Gastrocnemius medialis (tissue), 4 donors: ENCODE data around the gene NDRG4. TPM values are rescaled to one million over a fixed set of nuclear protein-coding genes. Genes with fewer than 3 reads are reported as not detected.
"Not testable (repeated sequence)": the region's sequence is repeated elsewhere in the genome, so short reads cannot be mapped to it uniquely, and the experiment has no call there.

Experiments used
- ATAC-seq, 2 donors: fragments of 150-250 bp; one replicate each; pipeline ENCODE4 v1.9.1; 2016
- DNase-seq, 2 donors: peaks; one replicate each; pipeline ENCODE4 v3.0.0-alpha.2; 2019
- H3K27ac ChIP-seq, 4 donors: fragments of 200-600 bp; sonication (generic); 1 replicate in 1 of 4; 2 replicates in 3 of 4; pipeline ENCODE4 v1.5.1; 2016 to 2018; ENCODE audit warnings: mild to moderate bottlenecking in 2 of 4, moderate library complexity in 1 of 4
- H3K27me3 ChIP-seq, 3 donors: fragments of 200-600 bp; sonication (generic) in 2 of 3; 1 replicate in 1 of 3; 2 replicates in 2 of 3; pipeline versions ENCODE4 v1.5.1 to v1.6.0; 2016 to 2019; ENCODE audit warnings: mild to moderate bottlenecking in 1 of 3, moderate library complexity in 1 of 3
- H3K36me3 ChIP-seq, 2 donors: fragments of 200-600 bp; sonication (generic) in 1 of 2; one replicate each; pipeline ENCODE4 v1.5.1; 2017 to 2018
- H3K4me1 ChIP-seq, 2 donors: fragments of 200-600 bp; sonication (generic) in 1 of 2; one replicate each; pipeline ENCODE4 v1.5.1; 2016 to 2017; ENCODE audit warnings: mild to moderate bottlenecking in 2 of 2
- H3K4me3 ChIP-seq, 4 donors: fragments of 200-600 bp; sonication (generic) in 3 of 4; 1 replicate in 1 of 4; 2 replicates in 3 of 4; pipeline ENCODE4 v1.5.1; 2016 to 2019; ENCODE audit warnings: mild to moderate bottlenecking in 2 of 4
- H3K9me3 ChIP-seq, 3 donors: fragments of 200-600 bp; sonication (generic) in 2 of 3; 1 replicate in 1 of 3; 2 replicates in 2 of 3; pipeline ENCODE4 v1.5.1; 2016 to 2019
- POLR2A ChIP-seq, 2 donors: fragments of 450-650 bp; IDR thresholded peaks; one replicate each; pipeline ENCODE4 v1.6.1; 2017; ENCODE audit warnings: antibody characterized with exemption in 2 of 2, mild to moderate bottlenecking in 2 of 2, moderate library complexity in 2 of 2
- in situ Hi-C, 4 donors: fragments of 200-750 bp; cut with MboI; loops; one replicate each; pipeline versions ENCODE4 v1.15.0 to v1.8.0; 2017; ENCODE audit warnings: low sequenced_read_pairs in 4 of 4
- intact Hi-C: fragments of 100-400 bp; cut with DNase I; formaldehyde crosslinking; loops from one replicate; pipeline ENCODE4 v1.15.1; 2023; ENCODE audit warnings: low total_unique reads
- total RNA-seq, 4 donors: library from RNA; depleted of rRNA; stranded (reverse); fragments of >200 nt; gene quantifications; one replicate each; pipeline versions ENCODE4 v1.1.0 to v1.2.3, GENCODE V29; 2016
- TF ChIP-seq, protein P1 (sequence below), 5 experiments: fragments of 450-650 bp in 3 of 5; fragments of 200-600 bp in 2 of 5; sonication (generic) in 2 of 5; IDR thresholded peaks in 4 of 5; conservative IDR thresholded peaks in 1 of 5; 1 replicate in 4 of 5; 2 replicates in 1 of 5; pipeline ENCODE4 v1.5.1; 2016 to 2019; ENCODE audit warnings: antibody characterized with exemption in 5 of 5, mild to moderate bottlenecking in 3 of 5, moderate library complexity in 3 of 5

Gene NDRG4
- total RNA-seq, 4 donors from 2014 or later = 2.0 to 13.3 (median 6.5) TPM

DNA sequence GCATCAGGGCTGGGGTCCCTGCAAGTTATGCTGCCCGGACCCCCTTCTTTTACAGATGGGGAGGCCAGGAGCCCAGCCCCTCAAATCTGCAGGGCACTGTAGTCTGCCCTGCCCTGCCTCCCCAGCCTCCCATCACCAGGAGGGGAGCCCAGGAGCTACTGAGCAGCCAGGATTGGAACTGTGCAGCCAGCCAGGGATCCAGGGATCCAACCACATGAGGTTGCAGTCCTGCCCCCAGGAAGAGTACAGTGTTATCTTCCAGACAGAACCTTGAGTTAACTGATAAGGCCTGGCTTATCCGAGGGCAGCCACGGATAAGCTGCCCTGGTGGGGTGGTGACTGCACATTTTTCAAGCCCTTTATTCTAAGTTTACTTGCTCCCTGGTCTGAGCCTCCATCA lies 11.4 kb upstream of the NDRG4 start:
- no peak overlapping the region for H3K4me3 ChIP-seq
- no peaks in the 10 kb centered on the region for H3K36me3 ChIP-seq
- DNase-seq (no peak), ATAC-seq (no peak)
- no peak overlapping the region for H3K27ac ChIP-seq
- in situ Hi-C loops (loop anchor here in 1 of 4 donors (5.0 kb wide), 1 partner anchor 151 kb away; no protein-coding TSS in a partner anchor), intact Hi-C loops (no loop called here)
- peaks cover 0 to 4% of the 10 kb centered on the region in 2 donors for H3K4me1 ChIP-seq
- no peak for TF ChIP-seq POLR2A (IDR thresholded peaks at IDR 0.05)
- TF ChIP-seq, protein P1, sequence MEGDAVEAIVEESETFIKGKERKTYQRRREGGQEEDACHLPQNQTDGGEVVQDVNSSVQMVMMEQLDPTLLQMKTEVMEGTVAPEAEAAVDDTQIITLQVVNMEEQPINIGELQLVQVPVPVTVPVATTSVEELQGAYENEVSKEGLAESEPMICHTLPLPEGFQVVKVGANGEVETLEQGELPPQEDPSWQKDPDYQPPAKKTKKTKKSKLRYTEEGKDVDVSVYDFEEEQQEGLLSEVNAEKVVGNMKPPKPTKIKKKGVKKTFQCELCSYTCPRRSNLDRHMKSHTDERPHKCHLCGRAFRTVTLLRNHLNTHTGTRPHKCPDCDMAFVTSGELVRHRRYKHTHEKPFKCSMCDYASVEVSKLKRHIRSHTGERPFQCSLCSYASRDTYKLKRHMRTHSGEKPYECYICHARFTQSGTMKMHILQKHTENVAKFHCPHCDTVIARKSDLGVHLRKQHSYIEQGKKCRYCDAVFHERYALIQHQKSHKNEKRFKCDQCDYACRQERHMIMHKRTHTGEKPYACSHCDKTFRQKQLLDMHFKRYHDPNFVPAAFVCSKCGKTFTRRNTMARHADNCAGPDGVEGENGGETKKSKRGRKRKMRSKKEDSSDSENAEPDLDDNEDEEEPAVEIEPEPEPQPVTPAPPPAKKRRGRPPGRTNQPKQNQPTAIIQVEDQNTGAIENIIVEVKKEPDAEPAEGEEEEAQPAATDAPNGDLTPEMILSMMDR (IDR thresholded peaks at IDR 0.05 in 4 of 5, conservative IDR thresholded peaks at IDR 0.05 in 1 of 5) = no peak
- H3K9me3 ChIP-seq = no peaks in the 10 kb centered on the region
- H3K27me3 ChIP-seq = no peaks in the 10 kb centered on the region

DNA sequence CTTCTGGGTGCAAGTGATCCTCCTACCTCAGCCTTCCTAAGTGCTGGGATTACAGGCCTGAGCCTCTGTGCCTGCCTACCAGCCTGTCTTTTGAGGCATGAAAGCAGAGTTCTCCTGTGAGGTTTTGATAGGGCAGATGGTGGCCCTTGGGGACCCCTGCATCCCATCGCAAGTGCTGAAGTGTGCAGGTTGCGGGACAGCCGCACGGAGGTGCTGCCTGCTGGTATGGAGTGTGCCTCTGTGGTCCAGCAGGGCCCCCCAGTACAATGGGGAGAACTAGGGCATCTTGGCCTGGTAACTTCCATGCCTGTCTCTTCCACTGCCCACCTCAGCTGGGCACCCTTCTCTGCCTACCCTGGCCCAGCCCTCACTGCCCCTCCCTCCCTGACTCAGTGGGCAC lies 9.9 kb upstream of the NDRG4 start:
- DNase-seq (no peak), ATAC-seq (no peak)
- TF ChIP-seq, protein P1 (IDR thresholded peaks at IDR 0.05 in 4 of 5, conservative IDR thresholded peaks at IDR 0.05 in 1 of 5) = no peak
- H3K36me3 ChIP-seq = no peaks in the 10 kb centered on the region
- H3K27ac ChIP-seq = no peak overlapping the region
- intact Hi-C loops (no loop called here), in situ Hi-C loops (loop anchor here in 2 of 4 donors (5.0 to 10.0 kb wide), 2 partner anchors 158 to 165 kb away; no protein-coding TSS in a partner anchor)
- H3K4me1 ChIP-seq = peaks cover 0 to 4% of the 10 kb centered on the region in 2 donors
- H3K4me3 ChIP-seq = no peak overlapping the region
- no peaks in the 10 kb centered on the region for H3K9me3 ChIP-seq
- H3K27me3 ChIP-seq = no peaks in the 10 kb centered on the region

DNA sequence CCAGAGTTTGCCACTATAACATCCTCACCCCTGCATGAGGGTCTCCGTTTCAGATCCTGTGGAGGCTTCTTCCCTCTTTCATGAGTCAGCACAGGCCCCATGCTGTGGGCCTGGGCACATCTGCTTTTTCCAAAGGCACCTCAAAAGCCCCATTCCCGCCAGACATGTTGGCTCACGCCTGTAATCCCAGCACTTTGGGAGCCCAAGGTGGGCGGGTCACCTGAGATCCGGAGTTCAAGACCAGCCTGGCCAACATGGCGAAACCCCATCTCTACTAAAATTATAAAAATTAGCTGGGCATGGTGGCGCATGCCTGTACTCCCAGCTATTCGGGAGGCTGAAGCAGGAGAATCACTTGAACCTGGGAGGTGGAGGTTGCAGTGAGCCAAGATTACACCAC lies 9.4 kb upstream of the NDRG4 start:
- H3K36me3 ChIP-seq, H3K4me3 ChIP-seq, H3K4me1 ChIP-seq, ATAC-seq, H3K27ac ChIP-seq, intact Hi-C loops, DNase-seq, H3K9me3 ChIP-seq, H3K27me3 ChIP-seq: not testable (repeated sequence)
- in situ Hi-C loops = loop anchor here in 2 of 4 donors (5.0 to 10.0 kb wide), 2 partner anchors 158 to 164 kb away; no protein-coding TSS in a partner anchor

DNA sequence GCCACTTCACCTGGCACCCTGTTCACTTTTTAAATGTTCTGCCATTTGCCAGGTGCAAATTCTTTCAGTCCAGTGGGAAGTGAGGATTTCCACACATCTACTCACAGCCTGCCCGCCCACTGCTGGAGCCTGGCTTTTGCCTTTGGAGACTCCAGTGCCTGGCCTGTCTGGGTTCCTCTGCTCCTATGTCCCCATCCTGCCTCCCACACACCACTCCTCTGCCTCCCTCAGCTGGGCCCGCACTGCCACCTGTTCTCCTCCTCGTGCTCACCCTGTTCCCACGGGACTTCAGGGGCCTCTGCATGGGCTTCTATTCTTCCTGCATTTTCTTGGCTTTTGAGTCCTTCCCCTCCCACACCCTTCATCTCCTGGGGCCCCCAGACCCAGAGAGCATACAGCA lies 7.9 kb upstream of the NDRG4 start:
- DNase-seq (no peak), ATAC-seq (no peak)
- intact Hi-C loops (no loop called here), in situ Hi-C loops (loop anchor here in 2 of 4 donors (5.0 to 10.0 kb wide), 2 partner anchors 160 to 163 kb away; no protein-coding TSS in a partner anchor)
- TF ChIP-seq POLR2A (IDR thresholded peaks at IDR 0.05) = no peak
- TF ChIP-seq, protein P1 (IDR thresholded peaks at IDR 0.05 in 4 of 5, conservative IDR thresholded peaks at IDR 0.05 in 1 of 5) = no peak
- H3K4me1 ChIP-seq = peaks cover 0 to 4% of the 10 kb centered on the region in 2 donors
- H3K36me3 ChIP-seq = no peaks in the 10 kb centered on the region
- H3K9me3 ChIP-seq = no peaks in the 10 kb centered on the region
- no peak overlapping the region for H3K4me3 ChIP-seq
- H3K27me3 ChIP-seq = no peaks in the 10 kb centered on the region
- H3K27ac ChIP-seq = no peak overlapping the region

DNA sequence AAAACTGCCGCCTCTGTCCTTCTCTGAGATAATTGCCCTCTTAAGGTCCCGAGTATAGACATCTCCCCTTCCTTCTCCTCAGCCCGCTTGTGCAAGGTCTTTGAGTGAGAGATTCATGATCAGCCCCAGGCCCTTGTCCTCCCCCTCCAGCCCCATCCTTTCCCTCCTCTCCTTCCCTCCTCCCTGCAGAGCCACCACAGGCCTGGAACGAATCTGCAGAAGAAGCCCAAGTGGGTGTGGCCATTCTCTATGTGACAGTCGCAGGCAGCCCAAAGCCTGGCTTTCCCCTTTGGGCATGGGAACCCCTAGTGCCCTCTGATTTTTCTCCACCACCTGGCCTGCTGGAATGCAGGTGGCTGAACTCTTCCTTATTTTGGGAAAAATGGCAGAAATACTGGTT lies 7.2 kb upstream of the NDRG4 start:
- no peaks in the 10 kb centered on the region for H3K27me3 ChIP-seq
- intact Hi-C loops (no loop called here), in situ Hi-C loops (loop anchor here in 2 of 4 donors (5.0 to 10.0 kb wide), 2 partner anchors 160 to 162 kb away; no protein-coding TSS in a partner anchor)
- no peak for DNase-seq
- no peaks in the 10 kb centered on the region for H3K36me3 ChIP-seq
- H3K9me3 ChIP-seq = no peaks in the 10 kb centered on the region
- ATAC-seq = no peak
- H3K4me3 ChIP-seq = no peak overlapping the region
- H3K27ac ChIP-seq = no peak overlapping the region
- no peaks in the 10 kb centered on the region for H3K4me1 ChIP-seq
- TF ChIP-seq POLR2A (IDR thresholded peaks at IDR 0.05) = no peak
- TF ChIP-seq, protein P1 (IDR thresholded peaks at IDR 0.05 in 4 of 5, conservative IDR thresholded peaks at IDR 0.05 in 1 of 5) = no peak
